PFSK-1 (cell line): ENCODE data around the gene DOCK1.

ENCODE experiments used
- FOXP2 ChIP-seq: optimal IDR thresholded peaks from 2 replicates; pipeline ENCODE3; 2011; ENCODE audit warnings: borderline replicate concordance, control low read depth, inconsistent platforms; ENCODE audit not compliant: insufficient read depth; ENCODE audit errors: extremely low read length, extremely low read depth
- POLR2AphosphoS5 ChIP-seq: IDR thresholded peaks from 2 replicates; pipeline ENCODE4 v1.6.1; 2012; ENCODE audit warnings: low read depth, mild to moderate bottlenecking, control low read depth, low read length, moderate library complexity
- REST ChIP-seq, 2 experiments: IDR thresholded peaks; 2 replicates each; pipeline versions ENCODE4 v1.6.1 to v1.8.0; 2011 to 2012; ENCODE audit warnings: low read depth in 2 of 2, low read length in 2 of 2, control low read depth in 1 of 2, inconsistent platforms in 1 of 2, mild to moderate bottlenecking in 1 of 2, moderate library complexity in 1 of 2; ENCODE audit not compliant: insufficient read depth in 1 of 2
- SIN3A ChIP-seq: IDR thresholded peaks from 2 replicates; pipeline ENCODE4 v1.6.1; 2012; ENCODE audit warnings: mild to moderate bottlenecking, low read length, moderate library complexity, borderline replicate concordance; ENCODE audit not compliant: insufficient read depth
- TAF1 ChIP-seq: IDR thresholded peaks from 2 replicates; pipeline ENCODE4 v1.6.1; 2012; ENCODE audit warnings: low read length, control low read depth, borderline replicate concordance; ENCODE audit not compliant: insufficient read depth

Gene DOCK1

GRCh38 chr10:126905776-126906703, 812 bp downstream of the DOCK1 start:
- TF ChIP-seq SIN3A, result no peak
- TF ChIP-seq REST (IDR thresholded peaks at IDR 0.05; ENCODE audit: insufficient read depth in 1 of 2, low read depth in 2 of 2, low read length in 2 of 2), result no peak
- no peak for TF ChIP-seq POLR2AphosphoS5
- no peak for TF ChIP-seq TAF1
- no peak for TF ChIP-seq FOXP2

GRCh38 chr10:126906704-126907422, 1.6 kb downstream of the DOCK1 start:
- no peak for TF ChIP-seq TAF1
- no peak for TF ChIP-seq POLR2AphosphoS5
- TF ChIP-seq REST (IDR thresholded peaks at IDR 0.05; ENCODE audit: insufficient read depth in 1 of 2, low read depth in 2 of 2, low read length in 2 of 2), result no peak
- TF ChIP-seq SIN3A, result no peak
- TF ChIP-seq FOXP2, result no peak

- TF ChIP-seq FOXP2 (no peak), REST (IDR thresholded peaks at IDR 0.05; ENCODE audit: insufficient read depth in 1 of 2, low read depth in 2 of 2, low read length in 2 of 2) (no peak), TAF1 (no peak), SIN3A (no peak), POLR2AphosphoS5 (no peak)
Observed at GRCh38 chr10:126907423-126907970, 2.3 kb downstream of the DOCK1 start.

- TF ChIP-seq FOXP2 (no peak), TAF1 (no peak), REST (IDR thresholded peaks at IDR 0.05; ENCODE audit: insufficient read depth in 1 of 2, low read depth in 2 of 2, low read length in 2 of 2) (no peak), SIN3A (no peak), POLR2AphosphoS5 (no peak)
Observed at GRCh38 chr10:126908225-126908624, 3.0 kb downstream of the DOCK1 start.

GRCh38 chr10:126908729-126909128, 3.5 kb downstream of the DOCK1 start:
- no peak for TF ChIP-seq POLR2AphosphoS5
- no peak for TF ChIP-seq FOXP2
- TF ChIP-seq TAF1, result no peak
- TF ChIP-seq SIN3A, result no peak
- no peak for TF ChIP-seq REST (IDR thresholded peaks at IDR 0.05; ENCODE audit: insufficient read depth in 1 of 2, low read depth in 2 of 2, low read length in 2 of 2)
